CD4-positive, alpha-beta T cell treated with Interleukin-2 at 100 ng/mL for 4 hours (primary cell): Measurements from ENCODE around the gene MYO7B.
"Not testable (repeated sequence)": the region's sequence is repeated elsewhere in the genome, so short reads cannot be mapped to it uniquely, and the experiment has no call there.

Experiments
- DNase-seq: peaks from one replicate; pipeline ENCODE4 v3.0.0-alpha.2; 2020; ENCODE audit warnings: low spot score

Gene MYO7B

GRCh38 chr2:127524198-127524834, 11.2 kb upstream of the MYO7B start:
- DNase-seq = not testable (repeated sequence)

- DNase-seq = no peak
Measured at GRCh38 chr2:127525691-127526131, 9.8 kb upstream of the MYO7B start.

GRCh38 chr2:127526132-127527000, 9.1 kb upstream of the MYO7B start, which contains the start of gene IWS1:
TSS of gene IWS1 (minus strand) at chr2:127526489. CDS start at chr2:127526208, 281 bp downstream.
- DNase-seq = peak; percentile 92

- no peak for DNase-seq
Measured at GRCh38 chr2:127527001-127527804, 8.3 kb upstream of the MYO7B start.

- DNase-seq = no peak
Measured at GRCh38 chr2:127528487-127528886, 7.0 kb upstream of the MYO7B start.

GRCh38 chr2:127529416-127529815, 6.1 kb upstream of the MYO7B start:
- not testable (repeated sequence) for DNase-seq

GRCh38 chr2:127530245-127531140, 5.0 kb upstream of the MYO7B start:
- DNase-seq = no peak

- DNase-seq = no peak
Measured at GRCh38 chr2:127531221-127531648, 4.2 kb upstream of the MYO7B start.

GRCh38 chr2:127532296-127532695, 3.2 kb upstream of the MYO7B start:
- no peak for DNase-seq

GRCh38 chr2:127535918-127536317, 435 bp downstream of the MYO7B start:
- DNase-seq = no peak

GRCh38 chr2:127536707-127537541, 1.4 kb downstream of the MYO7B start:
- DNase-seq = no peak

- no peak for DNase-seq
Measured at GRCh38 chr2:127537644-127538043, 2.2 kb downstream of the MYO7B start.

- DNase-seq = no peak
Measured at GRCh38 chr2:127541809-127542208, 6.3 kb downstream of the MYO7B start.

GRCh38 chr2:127542231-127542630, 6.7 kb downstream of the MYO7B start:
- no peak for DNase-seq

- DNase-seq = not testable (repeated sequence)
Measured at GRCh38 chr2:127543013-127543501, 7.6 kb downstream of the MYO7B start.

- DNase-seq = no peak
Measured at GRCh38 chr2:127545189-127545588, 9.7 kb downstream of the MYO7B start.

GRCh38 chr2:127545796-127546195, 10.3 kb downstream of the MYO7B start:
- DNase-seq = no peak

GRCh38 chr2:127546797-127547196, 11.3 kb downstream of the MYO7B start:
- no peak for DNase-seq

- DNase-seq = no peak
Measured at GRCh38 chr2:127551221-127551930, 15.9 kb downstream of the MYO7B start.

- no peak for DNase-seq
Measured at GRCh38 chr2:127552336-127552735, 16.9 kb downstream of the MYO7B start.
